Prostate gland (tissue), 2 donors: ENCODE measurements around the gene FAM83F.

Experiments
- CTCF ChIP-seq, 4 experiments: fragments of 200-600 bp in 2 of 4; fragments of 450-650 bp in 2 of 4; sonication (generic) in 2 of 4; IDR thresholded peaks; 1 replicate in 3 of 4; 2 replicates in 1 of 4; pipeline ENCODE4 v1.5.1; 2016 to 2019; ENCODE audit warnings: antibody characterized with exemption in 4 of 4, mild to moderate bottlenecking in 2 of 4, moderate library complexity in 2 of 4
- POLR2A ChIP-seq: fragments of 450-650 bp; IDR thresholded peaks from one replicate; pipeline ENCODE4 v1.6.1; 2016; ENCODE audit warnings: antibody characterized with exemption, mild to moderate bottlenecking

- no peak for TF ChIP-seq POLR2A
- TF ChIP-seq CTCF (IDR thresholded peaks at IDR 0.05): peak; percentile 32 to 74 (median 58)
Observed at GRCh38 chr22:40036591-40037225, 42.0 kb downstream of the FAM83F start.
